Heart left ventricle (tissue), 16 donors: ENCODE data around the gene BMPR1A. TPM values are rescaled to one million over a fixed set of nuclear protein-coding genes. Genes with fewer than 3 reads are reported as not detected.

Experiments
- ATAC-seq, 4 donors: fragments of 200-7000 bp; cut with Tn5 transposase; one replicate each; pipeline ENCODE4 v1.9.1; 2020 to 2022; ENCODE audit warnings: moderate library complexity in 4 of 4, mild to moderate bottlenecking in 3 of 4, moderate number of reproducible peaks in 1 of 4
- DNase-seq, 5 donors: peaks; one replicate each; pipeline ENCODE4 v3.0.0-alpha.2; 2020
- H3K27ac ChIP-seq, 12 donors: fragments of 200-600 bp; sonication (generic) in 4 of 12; one replicate each; pipeline versions ENCODE4 v1.5.0 to v1.8.0; 2016 to 2022; ENCODE audit warnings: mild to moderate bottlenecking in 2 of 12
- H3K27me3 ChIP-seq, 9 donors: fragments of 200-600 bp; sonication (generic) in 2 of 9; one replicate each; pipeline versions ENCODE4 v1.5.1 to v1.8.0; 2016 to 2022; ENCODE audit warnings: mild to moderate bottlenecking in 3 of 9
- H3K36me3 ChIP-seq, 9 donors: fragments of 200-600 bp; sonication (generic) in 2 of 9; one replicate each; pipeline versions ENCODE4 v1.5.0 to v1.8.0; 2018 to 2022; ENCODE audit warnings: mild to moderate bottlenecking in 2 of 9
- H3K4me1 ChIP-seq, 12 donors: fragments of 200-600 bp; sonication (generic) in 4 of 12; one replicate each; pipeline versions ENCODE4 v1.5.0 to v1.8.0; 2016 to 2022; ENCODE audit warnings: mild to moderate bottlenecking in 3 of 12
- H3K4me3 ChIP-seq, 12 donors: fragments of 200-600 bp; sonication (generic) in 4 of 12; one replicate each; pipeline versions ENCODE4 v1.5.0 to v1.8.0; 2017 to 2022; ENCODE audit warnings: mild to moderate bottlenecking in 9 of 12, moderate library complexity in 4 of 12
- H3K9me3 ChIP-seq, 12 donors: fragments of 200-600 bp; sonication (generic) in 4 of 12; one replicate each; pipeline versions ENCODE4 v1.5.0 to v1.8.0; 2016 to 2022; ENCODE audit warnings: mild to moderate bottlenecking in 1 of 12
- CTCF ChIP-seq, 12 donors: fragments of 200-600 bp; sonication (generic) in 4 of 12; IDR thresholded peaks; one replicate each; pipeline versions ENCODE4 v1.5.0 to v1.8.0; 2018 to 2022; ENCODE audit warnings: antibody characterized with exemption in 12 of 12, mild to moderate bottlenecking in 5 of 12
- POLR2A ChIP-seq, 2 donors: fragments of 450-650 bp; IDR thresholded peaks; one replicate each; pipeline ENCODE4 v1.6.1; 2017; ENCODE audit warnings: antibody characterized with exemption in 2 of 2, mild to moderate bottlenecking in 2 of 2, moderate library complexity in 2 of 2
- WGBS, 4 donors: extraction: QIAGEN DNeasy Blood & Tissue Kit in 2 of 4; methylation state at CpG; one replicate each; pipeline versions ENCODE4 v1.1.5 to v1.1.7; 2013 to 2018; 5-methylcytosine and 5-hydroxymethylcytosine counted together
- intact Hi-C, 10 donors: fragments of 100-400 bp; cut with DNase I; formaldehyde crosslinking; loops; one replicate each; pipeline versions ENCODE4 v1.11.1 to v1.14.2; 2022
- polyA plus RNA-seq, 2 donors: library from polyadenylated mRNA; stranded (reverse); fragments of 200-250 nt; gene quantifications; one replicate each; pipeline ENCODE4 v1.2.3, GENCODE V29; 2013
- total RNA-seq, 9 donors: library from RNA; depleted of rRNA in 2 of 9; stranded (reverse); fragments of >200 nt in 2 of 9; fragmentation: NEBNext Ultra II Directional in 3 of 9; extraction: Animal tissue kit (Norgen Biotek cat#: 25700) in 3 of 9; gene quantifications; one replicate each; pipeline versions ENCODE4 v1.1.0 to v1.2.4, GENCODE V29; 2016 to 2023
- donor health status: ischemic (EF 13 %, LVEDD 7.1; RV severe dilation, severe dysfunction).
- donor health status: healthy with polysubstance abuse.
- donor health status: DM: no; HTN: yes; CAD: no.
- donor health status: DM: no; HTN: no; CAD: no.
- donor health status: ischemic (EF 25% LVEDD 6.9; RV normal size, moderate dysfunction).
- donor health status: ischemic (EF 25% LVEDD 5.7; RV mildly dilated, moderate dysfunction).
- donor health status: healthy.
- donor health status: DM: yes; HTN: yes; CAD: no.
- donor health status: ischemic (EF 35%, LVEDD 5.7; RV mildly dilated, moderate dysfunction).
- donor health status: nonischemic (EF 11% LVEDD 7.7; RV severe dilation, severe dysfunction).
- donor health status: DM: yes; HTN: yes; CAD: no.
- donor health status: PGD.
- donor health status: ischemic (EF 29% LVEDD 5.4; RV normal size, mild dysfunction).
- donor health status: nonischemic (EF 23%, LVEDD 6.1; RV moderate dilation, normal function).

Gene BMPR1A
- total and polyA plus RNA-seq, 11 donors, result 6.3 to 72.0 (median 40.1) TPM

GRCh38 chr10:86899670-86900276 is 143.4 kb downstream of the BMPR1A start:
- peak in 4 of 5 donors; percentile 54 to 73 (median 64) for DNase-seq
- H3K4me3 ChIP-seq, result no peak overlapping the region
- H3K4me1 ChIP-seq, result peaks cover 0 to 37% (median 18%) of the 10 kb centered on the region in 12 donors
- WGBS, 4 donors, result 12 to 17% (median 15%) methylated on average over 9 of the region's 9 CpGs
- intact Hi-C loops, result loop anchor here (1.0 to 10.0 kb wide), 13 partner anchors 142 to 257 kb away; partner anchors contain the start of gene BMPR1A (in 3 of the 10)
- H3K9me3 ChIP-seq, result peaks cover 0 to 5% (median 0%) of the 10 kb centered on the region in 12 donors
- H3K36me3 ChIP-seq, result peaks cover 0 to 40% (median under 1%) of the 10 kb centered on the region in 9 donors
- ATAC-seq, result peak in 3 of 4 donors; percentile 35 to 63 (median 58)
- TF ChIP-seq CTCF (IDR thresholded peaks at IDR 0.05) (peak; percentile 60 to 85 (median 78)), POLR2A (IDR thresholded peaks at IDR 0.05) (no peak)
- peak overlapping the region in 7 of 12 donors; percentile 20 to 87 (median 64) for H3K27ac ChIP-seq
- H3K27me3 ChIP-seq, result peaks cover 0 to 6% (median 0%) of the 10 kb centered on the region in 9 donors

- peaks cover 0 to 48% (median 4%) of the 10 kb centered on the region in 9 donors for H3K36me3 ChIP-seq
- WGBS, 4 donors, result 9 to 26% (median 25%) methylated on average over 1 to 2 of the region's 2 CpGs
- no peak overlapping the region for H3K4me3 ChIP-seq
- H3K9me3 ChIP-seq, result peaks cover 0 to 5% (median 0%) of the 10 kb centered on the region in 12 donors
- DNase-seq, result peak; percentile 79 to 94 (median 90)
- H3K4me1 ChIP-seq, result peaks cover 0 to 37% (median 18%) of the 10 kb centered on the region in 12 donors
- peak overlapping the region in 10 of 12 donors; percentile 28 to 87 (median 65) for H3K27ac ChIP-seq
- ATAC-seq, result peak; percentile 92 to 96 (median 94)
- TF ChIP-seq CTCF (IDR thresholded peaks at IDR 0.05) (no peak), POLR2A (IDR thresholded peaks at IDR 0.05) (no peak)
- intact Hi-C loops, result loop anchor here in 6 of 10 donors (1.0 to 10.0 kb wide), 8 partner anchors 144 to 259 kb away; partner anchors contain the start of gene BMPR1A (in 2 of the 6)
- peaks cover 0 to 6% (median 0%) of the 10 kb centered on the region in 9 donors for H3K27me3 ChIP-seq
These were observed 144.5 kb downstream of the BMPR1A start for GRCh38 chr10:86900955-86901354.

- Histone ChIP-seq H3K27me3 (no peaks in the 10 kb centered on the region), H3K4me1 (peaks cover 0 to 37% (median 12%) of the 10 kb centered on the region in 12 donors), H3K27ac (no peak overlapping the region), H3K36me3 (peaks cover 0 to 48% (median 4%) of the 10 kb centered on the region in 9 donors), H3K4me3 (no peak overlapping the region), H3K9me3 (peaks cover 0 to 5% (median 0%) of the 10 kb centered on the region in 12 donors)
- DNase-seq (no peak), ATAC-seq (no peak)
- intact Hi-C loops, result loop anchor here in 4 of 10 donors (5.0 to 10.0 kb wide), 5 partner anchors 147 to 262 kb away; partner anchors contain the start of gene BMPR1A (in 2 of the 4)
- WGBS, 4 donors, result 87 to 94% (median 90%) methylated on average over 2 of the region's 2 CpGs
- TF ChIP-seq CTCF (IDR thresholded peaks at IDR 0.05) (no peak), POLR2A (IDR thresholded peaks at IDR 0.05) (no peak)
These were observed 148.2 kb downstream of the BMPR1A start for GRCh38 chr10:86904600-86904999.

GRCh38 chr10:86905429-86905828 is 149.0 kb downstream of the BMPR1A start:
- ATAC-seq (no peak), DNase-seq (no peak)
- Histone ChIP-seq H3K27ac (no peak overlapping the region), H3K4me3 (no peak overlapping the region), H3K36me3 (peaks cover 0 to 47% (median 4%) of the 10 kb centered on the region in 9 donors), H3K27me3 (no peaks in the 10 kb centered on the region), H3K4me1 (peaks cover 0 to 29% (median 7%) of the 10 kb centered on the region in 12 donors), H3K9me3 (peaks cover 0 to 5% (median 0%) of the 10 kb centered on the region in 12 donors)
- 42 to 56% (median 54%) methylated on average over 1 of the region's 1 CpG for WGBS, 4 donors
- TF ChIP-seq POLR2A (IDR thresholded peaks at IDR 0.05) (no peak), CTCF (IDR thresholded peaks at IDR 0.05) (no peak)
- intact Hi-C loops, result loop anchor here in 1 of 10 donors (10.0 kb wide), 1 partner anchor 151 kb away; the partner anchor contains the start of gene BMPR1A
